Fibroblast of skin of back (primary cell): ENCODE data around the gene LRFN3.
"Not testable (repeated sequence)": the region's sequence is repeated elsewhere in the genome, so short reads cannot be mapped to it uniquely, and the experiment has no call there.

Experiments
- DNase-seq: peaks from one replicate; pipeline ENCODE4 v3.0.0-alpha.2; 2013

LRFN3 gene

GRCh38 chr19:35940078-35940775 lies 4.1 kb downstream of the LRFN3 start:
- no peak for DNase-seq

GRCh38 chr19:35940839-35941238 lies 4.7 kb downstream of the LRFN3 start:
- no peak for DNase-seq

- no peak for DNase-seq
Observed at GRCh38 chr19:35942235-35942634, 6.1 kb downstream of the LRFN3 start.

- no peak for DNase-seq
Observed at GRCh38 chr19:35943321-35944301, 7.4 kb downstream of the LRFN3 start.

- no peak for DNase-seq
Observed at GRCh38 chr19:35944556-35944955, 8.4 kb downstream of the LRFN3 start.

GRCh38 chr19:35945121-35945790 lies 9.1 kb downstream of the LRFN3 start:
- DNase-seq: no peak

GRCh38 chr19:35946203-35946602 lies 10.0 kb downstream of the LRFN3 start:
- DNase-seq: no peak

- DNase-seq: no peak
Observed at GRCh38 chr19:35949131-35949530, 13.0 kb downstream of the LRFN3 start.

- DNase-seq: no peak
Observed at GRCh38 chr19:35955881-35956634, 19.9 kb downstream of the LRFN3 start.

GRCh38 chr19:35957411-35957810 lies 21.2 kb downstream of the LRFN3 start:
- DNase-seq: not testable (repeated sequence)

GRCh38 chr19:35958660-35959039 lies 22.5 kb downstream of the LRFN3 start:
- DNase-seq: no peak

GRCh38 chr19:35959040-35959967 lies 23.1 kb downstream of the LRFN3 start:
- no peak for DNase-seq

- no peak for DNase-seq
Observed at GRCh38 chr19:35959968-35960320, 23.8 kb downstream of the LRFN3 start.

- DNase-seq: no peak
Observed at GRCh38 chr19:35960432-35960972, 24.3 kb downstream of the LRFN3 start.

GRCh38 chr19:35963514-35963913 lies 27.3 kb downstream of the LRFN3 start:
- DNase-seq: peak; percentile 54

- DNase-seq: no peak
Observed at GRCh38 chr19:35966771-35967170, 30.6 kb downstream of the LRFN3 start.

- no peak for DNase-seq
Observed at GRCh38 chr19:35973487-35973886, 37.3 kb downstream of the LRFN3 start.

- DNase-seq: peak; percentile 32
Observed at GRCh38 chr19:35975608-35976214, 39.5 kb downstream of the LRFN3 start.

GRCh38 chr19:35977446-35978222 lies 41.5 kb downstream of the LRFN3 start:
- no peak for DNase-seq

- no peak for DNase-seq
Observed at GRCh38 chr19:35978271-35978670, 42.1 kb downstream of the LRFN3 start.
